PC-3 (cell line): ENCODE results near the gene CCNE1.

ENCODE experiments used
- EZH2 ChIP-seq: fragments of 300-600 bp; sonication (generic); IDR thresholded peaks from one replicate; pipeline ENCODE4 v1.6.1; 2017; ENCODE audit warnings: antibody characterized with exemption, mild to moderate bottlenecking, low read length; ENCODE audit not compliant: unreplicated experiment
- EZH2phosphoT487 ChIP-seq: fragments of 300-600 bp; sonication (generic); IDR thresholded peaks from 2 replicates; pipeline ENCODE4 v1.6.1; 2018; ENCODE audit warnings: mild to moderate bottlenecking, antibody characterized with exemption, low read length, borderline replicate concordance
- TF ChIP-seq, protein P1 (sequence below): fragments of 300-600 bp; sonication (generic); conservative IDR thresholded peaks from 2 replicates; pipeline ENCODE4 v1.5.1; 2017; ENCODE audit warnings: antibody characterized with exemption, low read depth, mild to moderate bottlenecking, low read length

GRCh38 chr19:29844891-29845573, 33.2 kb downstream of the CCNE1 start:
- TF ChIP-seq, protein P1, sequence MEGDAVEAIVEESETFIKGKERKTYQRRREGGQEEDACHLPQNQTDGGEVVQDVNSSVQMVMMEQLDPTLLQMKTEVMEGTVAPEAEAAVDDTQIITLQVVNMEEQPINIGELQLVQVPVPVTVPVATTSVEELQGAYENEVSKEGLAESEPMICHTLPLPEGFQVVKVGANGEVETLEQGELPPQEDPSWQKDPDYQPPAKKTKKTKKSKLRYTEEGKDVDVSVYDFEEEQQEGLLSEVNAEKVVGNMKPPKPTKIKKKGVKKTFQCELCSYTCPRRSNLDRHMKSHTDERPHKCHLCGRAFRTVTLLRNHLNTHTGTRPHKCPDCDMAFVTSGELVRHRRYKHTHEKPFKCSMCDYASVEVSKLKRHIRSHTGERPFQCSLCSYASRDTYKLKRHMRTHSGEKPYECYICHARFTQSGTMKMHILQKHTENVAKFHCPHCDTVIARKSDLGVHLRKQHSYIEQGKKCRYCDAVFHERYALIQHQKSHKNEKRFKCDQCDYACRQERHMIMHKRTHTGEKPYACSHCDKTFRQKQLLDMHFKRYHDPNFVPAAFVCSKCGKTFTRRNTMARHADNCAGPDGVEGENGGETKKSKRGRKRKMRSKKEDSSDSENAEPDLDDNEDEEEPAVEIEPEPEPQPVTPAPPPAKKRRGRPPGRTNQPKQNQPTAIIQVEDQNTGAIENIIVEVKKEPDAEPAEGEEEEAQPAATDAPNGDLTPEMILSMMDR = no peak
- TF ChIP-seq EZH2 (no peak), EZH2phosphoT487 (no peak)
